ENCODE data around the gene MAPKAPK5. TPM values are rescaled to one million over a fixed set of nuclear protein-coding genes. Genes with fewer than 3 reads are reported as not detected.

Gene MAPKAPK5
- total and polyA plus RNA-seq, 9 of the 15 experiments (the other 6 are each of a cell fraction or from before 2014, with no cell fraction given): 11.6 to 72.1 (median 60.4) TPM

- no peak for TF ChIP-seq HES1 (IDR thresholded peaks at IDR 0.05; ENCODE audit: low read depth)
- TF ChIP-seq POLR3A (IDR thresholded peaks at IDR 0.05; ENCODE audit: borderline replicate concordance, extremely low read depth, insufficient read depth, insufficient read length): no peak
- TF ChIP-seq MLLT1 (IDR thresholded peaks at IDR 0.05): peak in 1 of 2 experiments; percentile 78; a peak in 1 of 4 replicates
- TF ChIP-seq NONO (IDR thresholded peaks at IDR 0.05; ENCODE audit: low read depth in 2 of 2, low read length in 1 of 2): peak; percentile 56 to 82; a peak in 3 of 4 replicates
- peak; percentile 77; the same call in 1 of the 2 replicates for TF ChIP-seq ZKSCAN1 (IDR thresholded peaks at IDR 0.05; ENCODE audit: low read depth, low read length)
- peak; percentile 58 for TF ChIP-seq POU5F1 (IDR thresholded peaks at IDR 0.05; ENCODE audit: borderline replicate concordance, low read depth, low read length, partially characterized antibody)
- TF ChIP-seq ZBTB34 (CRISPR knock-in tag; IDR thresholded peaks at IDR 0.05): no peak
- TF ChIP-seq YY1 (IDR thresholded peaks at IDR 0.05; ENCODE audit: borderline replicate concordance in 1 of 3, control insufficient read depth in 1 of 3, extremely low read depth in 1 of 3, insufficient read depth in 3 of 3, insufficient read length in 1 of 3, insufficient replicate concordance in 2 of 3, low read depth in 1 of 3, low read length in 2 of 3): peak in 1 of 3 experiments; percentile 50
- TF ChIP-seq TFAP4 (CRISPR knock-in tag; IDR thresholded peaks at IDR 0.05; ENCODE audit: borderline replicate concordance): peak; percentile 84
- no peak for TF ChIP-seq SNRNP70 (optimal IDR thresholded peaks at IDR 0.05; ENCODE audit: low read depth, low read length)
- TF ChIP-seq ESRRB (CRISPR knock-in tag; IDR thresholded peaks at IDR 0.05; ENCODE audit: borderline replicate concordance): no peak
- TF ChIP-seq CCNT2 (IDR thresholded peaks at IDR 0.05; ENCODE audit: borderline replicate concordance, extremely low read depth, insufficient read length, low read depth, low read length): peak; percentile 80
- no peak for TF ChIP-seq ZNF280B (CRISPR knock-in tag; IDR thresholded peaks at IDR 0.05)
- TF ChIP-seq POLR2A (conservative IDR thresholded peaks at IDR 0.05): peak; percentile 83
- no peak for TF ChIP-seq KDM1A (IDR thresholded peaks at IDR 0.05)
- no peak for TF ChIP-seq ZNF644 (tag; IDR thresholded peaks at IDR 0.05; ENCODE audit: low read depth)
- TF ChIP-seq HOXB6 (CRISPR knock-in tag; IDR thresholded peaks at IDR 0.05; ENCODE audit: borderline replicate concordance): no peak
These were observed at the start of gene MAPKAPK5 (continued) for GRCh38 chr12:111841750-111842555.
